ENCODE data around the gene LMBRD1.

Gene LMBRD1

GRCh38 chr6:69732045-69732444 lies 64.8 kb downstream of the LMBRD1 start:
- TF ChIP-seq, protein P1, sequence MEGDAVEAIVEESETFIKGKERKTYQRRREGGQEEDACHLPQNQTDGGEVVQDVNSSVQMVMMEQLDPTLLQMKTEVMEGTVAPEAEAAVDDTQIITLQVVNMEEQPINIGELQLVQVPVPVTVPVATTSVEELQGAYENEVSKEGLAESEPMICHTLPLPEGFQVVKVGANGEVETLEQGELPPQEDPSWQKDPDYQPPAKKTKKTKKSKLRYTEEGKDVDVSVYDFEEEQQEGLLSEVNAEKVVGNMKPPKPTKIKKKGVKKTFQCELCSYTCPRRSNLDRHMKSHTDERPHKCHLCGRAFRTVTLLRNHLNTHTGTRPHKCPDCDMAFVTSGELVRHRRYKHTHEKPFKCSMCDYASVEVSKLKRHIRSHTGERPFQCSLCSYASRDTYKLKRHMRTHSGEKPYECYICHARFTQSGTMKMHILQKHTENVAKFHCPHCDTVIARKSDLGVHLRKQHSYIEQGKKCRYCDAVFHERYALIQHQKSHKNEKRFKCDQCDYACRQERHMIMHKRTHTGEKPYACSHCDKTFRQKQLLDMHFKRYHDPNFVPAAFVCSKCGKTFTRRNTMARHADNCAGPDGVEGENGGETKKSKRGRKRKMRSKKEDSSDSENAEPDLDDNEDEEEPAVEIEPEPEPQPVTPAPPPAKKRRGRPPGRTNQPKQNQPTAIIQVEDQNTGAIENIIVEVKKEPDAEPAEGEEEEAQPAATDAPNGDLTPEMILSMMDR (IDR thresholded peaks at IDR 0.05; ENCODE audit: insufficient read depth, low read length, poor library complexity, severe bottlenecking) = no peak
- H3K27me3 ChIP-seq (replicated peaks; ENCODE audit: control insufficient read depth, insufficient read depth, low read length) = no peaks in the 10 kb centered on the region
- no peaks in the 10 kb centered on the region; the same call in none of the 2 replicates for H3K36me3 ChIP-seq (ENCODE audit: control insufficient read depth, insufficient read depth, low read length)
- no peak overlapping the region for H3K4me3 ChIP-seq (replicated peaks; ENCODE audit: low read depth, low read length)
- DNase-seq (ENCODE audit: extremely low read depth, insufficient read length) = no peak

- TF ChIP-seq, protein P1 (IDR thresholded peaks at IDR 0.05; ENCODE audit: insufficient read depth, low read length, poor library complexity, severe bottlenecking) = peak; percentile 7
- Histone ChIP-seq H3K36me3 (ENCODE audit: control insufficient read depth, insufficient read depth, low read length) (no peaks in the 10 kb centered on the region; the same call in 1 of the 2 replicates), H3K4me3 (replicated peaks; ENCODE audit: low read depth, low read length) (no peak overlapping the region)
Measured at GRCh38 chr6:69729870-69730449, 66.8 kb downstream of the LMBRD1 start.

GRCh38 chr6:69722683-69723082 lies 74.1 kb downstream of the LMBRD1 start:
- TF ChIP-seq, protein P1 (IDR thresholded peaks at IDR 0.05; ENCODE audit: insufficient read depth, low read length, poor library complexity, severe bottlenecking) = no peak
- peaks cover 3% of the 10 kb centered on the region; the same call in 1 of the 2 replicates for H3K36me3 ChIP-seq (ENCODE audit: control insufficient read depth, insufficient read depth, low read length)
- no peak overlapping the region for H3K4me3 ChIP-seq (replicated peaks; ENCODE audit: low read depth, low read length)
- no peak for DNase-seq (ENCODE audit: extremely low read depth, insufficient read length)
- H3K27me3 ChIP-seq (replicated peaks; ENCODE audit: control insufficient read depth, insufficient read depth, low read length) = no peaks in the 10 kb centered on the region

More at GRCh38 chr6:69729870-69730449, 66.8 kb downstream of the LMBRD1 start:
- DNase-seq (ENCODE audit: extremely low read depth, insufficient read length) = no peak
- no peaks in the 10 kb centered on the region for H3K27me3 ChIP-seq (replicated peaks; ENCODE audit: control insufficient read depth, insufficient read depth, low read length)

GRCh38 chr6:69719602-69720193 lies 77.1 kb downstream of the LMBRD1 start:
- TF ChIP-seq, protein P1 (IDR thresholded peaks at IDR 0.05; ENCODE audit: insufficient read depth, low read length, poor library complexity, severe bottlenecking) = peak; percentile 41
- Histone ChIP-seq H3K36me3 (ENCODE audit: control insufficient read depth, insufficient read depth, low read length) (peaks cover 5% of the 10 kb centered on the region; the same call in 1 of the 2 replicates), H3K27me3 (replicated peaks; ENCODE audit: control insufficient read depth, insufficient read depth, low read length) (no peaks in the 10 kb centered on the region), H3K4me3 (replicated peaks; ENCODE audit: low read depth, low read length) (no peak overlapping the region)
- no peak for DNase-seq (ENCODE audit: extremely low read depth, insufficient read length)

DNA sequence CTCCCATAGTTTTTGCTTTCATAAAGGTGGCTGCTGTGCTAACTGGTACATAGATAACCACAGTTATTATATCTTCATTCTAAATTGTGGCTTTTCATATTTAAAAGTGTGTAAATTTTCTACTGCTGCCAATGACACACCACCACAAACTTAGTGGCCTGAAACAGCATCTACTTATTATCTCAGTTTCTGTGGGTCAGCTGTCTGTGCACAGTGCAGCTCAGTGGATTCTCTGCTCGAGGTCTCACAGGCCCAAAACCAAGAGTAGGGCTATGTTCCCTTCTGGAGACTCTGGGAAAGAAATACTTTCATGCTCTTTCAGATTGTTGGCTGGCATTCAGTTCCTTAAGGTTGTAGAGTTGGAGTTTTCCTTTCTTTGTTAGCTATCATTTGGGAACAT lies 90.1 kb downstream of the LMBRD1 start:
- no peak for DNase-seq (ENCODE audit: extremely low read depth, insufficient read length)
- H3K27me3 ChIP-seq (replicated peaks; ENCODE audit: control insufficient read depth, insufficient read depth, low read length) = no peaks in the 10 kb centered on the region
- TF ChIP-seq, protein P1 (IDR thresholded peaks at IDR 0.05; ENCODE audit: insufficient read depth, low read length, poor library complexity, severe bottlenecking) = no peak
- no peaks in the 10 kb centered on the region for H3K36me3 ChIP-seq (ENCODE audit: control insufficient read depth, insufficient read depth, low read length)
- no peak overlapping the region for H3K4me3 ChIP-seq (replicated peaks; ENCODE audit: low read depth, low read length)
